ENCODE data around the gene DNAH7.
A peak's percentile ranks its signal among the peaks of the same experiment; 100 is the strongest.
"Not testable (repeated sequence)": the region's sequence is repeated elsewhere in the genome, so short reads cannot be mapped to it uniquely, and the experiment has no call there.

DNAH7 gene

DNA sequence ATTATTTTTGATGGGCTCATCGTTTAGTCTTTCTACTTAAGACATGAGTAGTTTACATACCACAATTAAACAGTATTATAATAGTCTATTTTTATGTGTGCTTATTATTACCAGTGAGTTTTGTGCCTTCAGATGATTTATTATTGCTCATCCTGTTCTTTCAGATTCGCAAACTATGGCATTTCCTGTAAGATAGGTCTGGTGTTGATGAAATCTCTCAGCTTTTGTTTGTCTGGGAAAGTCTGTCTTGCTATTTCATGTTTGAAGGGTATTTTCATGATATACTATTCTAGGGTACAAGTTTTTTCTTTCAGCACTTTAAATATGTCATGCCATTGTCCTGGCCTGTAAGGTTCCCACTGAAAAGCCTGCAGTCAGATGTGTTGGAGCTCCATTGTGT, 101.3 kb downstream of the DNAH7 start:
- no peak for DNase-seq (ENCODE audit: low spot score)

DNA sequence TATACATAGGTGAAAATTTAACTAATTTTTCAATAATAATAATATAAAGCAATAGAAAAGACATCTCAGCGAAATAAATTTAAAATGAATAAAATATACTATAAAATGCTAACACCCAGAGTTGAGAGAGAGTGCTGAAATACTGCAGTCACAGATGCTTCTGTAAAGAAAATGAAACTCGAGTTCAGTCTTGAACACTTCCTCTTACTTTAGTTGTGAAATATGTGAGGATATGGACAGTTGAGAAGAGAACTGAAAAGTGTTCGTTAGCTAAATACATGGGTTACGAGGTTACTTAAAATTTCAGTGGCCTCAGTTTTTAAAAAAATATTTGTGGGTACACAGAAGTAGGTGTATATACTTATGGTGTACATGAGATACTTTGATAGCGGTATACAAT, 106.8 kb downstream of the DNAH7 start:
- DNase-seq (ENCODE audit: low spot score): no peak

DNA sequence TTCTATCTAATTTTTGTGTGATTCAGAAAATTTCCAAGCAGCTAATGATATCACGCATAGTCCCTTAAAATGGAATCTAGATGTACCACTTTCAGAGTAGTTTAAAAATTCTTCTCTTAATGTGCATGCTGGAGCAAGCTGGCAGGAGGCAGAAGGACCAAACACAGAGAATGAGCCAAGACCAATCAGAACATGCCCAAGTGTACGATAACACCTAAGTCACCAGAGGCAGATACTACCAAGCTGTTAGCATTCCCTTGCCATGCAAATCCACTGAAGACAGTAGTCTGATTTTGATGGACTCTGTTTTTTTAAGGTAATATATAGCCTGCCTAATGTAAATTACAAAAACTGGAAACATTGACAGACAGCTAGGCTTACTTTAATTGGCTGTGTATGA, 109.3 kb downstream of the DNAH7 start:
- no peak for DNase-seq (ENCODE audit: low spot score)

DNA sequence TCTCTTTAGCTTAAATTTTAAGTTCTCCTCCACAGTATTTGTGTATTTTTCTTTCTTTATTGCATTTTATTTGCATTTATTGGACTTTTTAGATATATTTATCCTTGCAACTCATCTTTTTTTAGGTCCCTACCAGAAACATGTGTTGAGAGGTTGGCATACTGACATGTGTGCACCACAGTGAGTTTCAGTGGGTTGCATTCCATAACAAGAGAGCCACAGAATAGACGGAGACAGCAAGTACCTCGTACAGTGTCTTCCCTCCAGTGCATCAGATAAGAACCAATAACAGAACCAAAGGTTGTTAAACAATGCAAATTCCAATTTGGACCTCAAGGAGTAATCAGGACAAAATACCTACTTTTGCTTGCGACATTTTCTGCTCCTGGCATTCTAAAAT, 111.9 kb downstream of the DNAH7 start:
- DNase-seq (ENCODE audit: low spot score): no peak

DNA sequence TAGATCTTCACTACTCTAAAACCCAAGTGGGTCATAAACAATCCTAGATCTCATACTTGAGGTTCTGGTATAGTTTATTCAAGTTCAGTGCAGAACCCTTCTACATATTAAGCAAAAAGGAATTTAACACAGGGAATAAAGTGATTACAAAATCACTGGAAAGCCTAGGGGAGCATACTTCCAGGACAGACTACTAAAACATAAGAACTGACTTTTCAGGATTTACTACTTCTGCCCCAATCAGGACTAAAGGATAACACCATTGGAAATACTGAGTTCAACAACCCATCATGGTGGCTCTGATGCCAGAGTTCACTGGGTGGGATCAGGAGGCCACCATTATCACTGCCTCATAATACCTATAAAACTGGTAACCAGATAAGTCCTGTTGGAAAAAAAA, 123.6 kb downstream of the DNAH7 start:
- no peak for DNase-seq (ENCODE audit: low spot score)

DNA sequence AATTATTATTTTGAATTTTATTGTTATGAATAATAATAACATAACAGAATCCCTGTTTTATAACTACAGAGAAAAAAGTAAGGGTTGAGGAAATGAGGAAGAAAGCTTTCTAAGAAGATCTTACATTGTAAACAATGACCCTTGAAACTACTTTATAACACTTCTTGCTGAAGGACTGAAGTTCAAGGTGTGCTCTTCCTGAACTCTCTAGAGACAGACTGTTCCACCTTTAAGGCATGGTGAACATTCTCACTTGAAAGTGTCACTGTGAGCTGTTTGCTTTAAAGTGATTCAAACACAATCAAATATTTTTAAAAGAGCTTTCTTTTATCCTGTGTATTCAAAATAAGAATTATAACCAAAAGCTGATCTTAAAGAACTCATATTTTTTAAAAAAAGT, 131.5 kb downstream of the DNAH7 start:
- no peak for DNase-seq (ENCODE audit: low spot score)

DNA sequence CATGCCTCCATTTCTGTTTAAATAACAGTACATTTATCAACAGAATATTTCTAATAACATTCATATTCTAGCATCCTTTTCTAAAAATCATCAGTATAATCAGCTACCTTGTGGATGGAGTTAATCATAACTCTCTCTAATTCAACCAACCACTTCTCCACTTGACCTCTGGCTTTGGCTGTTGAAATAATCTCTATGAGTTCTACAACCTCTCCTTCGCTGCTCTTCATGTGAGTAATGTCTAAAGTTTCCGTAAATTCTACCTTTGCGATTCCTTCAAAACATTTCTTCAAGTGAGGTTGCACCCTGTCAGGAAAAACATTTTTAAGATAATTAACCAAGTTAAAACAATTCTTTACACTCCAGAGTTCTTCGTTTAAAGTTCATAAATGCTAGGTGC, 134.2 kb downstream of the DNAH7 start:
- DNase-seq (ENCODE audit: low spot score): no peak

DNA sequence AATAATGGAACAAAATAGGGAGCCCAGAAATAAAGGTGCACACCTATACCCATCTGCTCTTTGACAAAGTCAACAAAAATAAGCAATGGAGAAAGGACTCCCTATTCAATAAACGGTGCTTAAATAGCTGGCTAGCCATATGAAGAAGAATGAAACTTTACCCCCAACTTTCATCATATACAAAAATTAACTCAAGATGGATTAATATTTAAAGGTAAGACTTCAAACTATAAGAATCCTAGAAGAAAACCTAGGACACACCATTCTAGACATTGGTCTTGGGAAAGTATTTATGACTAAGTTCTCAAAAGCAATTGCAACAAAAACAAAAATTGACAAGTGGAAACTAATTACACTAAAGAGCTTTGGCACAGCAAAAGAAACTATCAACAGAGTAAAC, 139.1 kb downstream of the DNAH7 start:
- DNase-seq (ENCODE audit: low spot score): no peak

DNA sequence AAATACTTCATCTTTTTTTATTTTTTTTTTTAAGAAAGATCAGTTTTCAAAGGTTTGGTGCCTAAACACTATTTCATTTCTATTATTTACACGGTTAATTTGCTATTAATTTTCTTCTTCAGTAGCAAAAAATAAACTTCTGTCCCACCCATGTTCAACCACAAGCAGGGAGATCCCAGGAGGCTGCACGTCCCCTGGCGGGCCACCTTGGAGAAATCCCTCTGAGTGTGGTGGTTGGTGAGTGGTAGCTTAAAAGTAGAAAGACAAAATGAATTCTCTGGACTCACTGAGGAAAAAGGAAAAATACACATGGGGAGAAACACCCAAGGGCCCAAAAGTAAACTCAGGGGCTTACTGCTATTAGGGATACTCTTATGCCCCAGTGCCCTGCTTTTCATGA, 143.5 kb downstream of the DNAH7 start:
- no peak for DNase-seq (ENCODE audit: low spot score)

DNA sequence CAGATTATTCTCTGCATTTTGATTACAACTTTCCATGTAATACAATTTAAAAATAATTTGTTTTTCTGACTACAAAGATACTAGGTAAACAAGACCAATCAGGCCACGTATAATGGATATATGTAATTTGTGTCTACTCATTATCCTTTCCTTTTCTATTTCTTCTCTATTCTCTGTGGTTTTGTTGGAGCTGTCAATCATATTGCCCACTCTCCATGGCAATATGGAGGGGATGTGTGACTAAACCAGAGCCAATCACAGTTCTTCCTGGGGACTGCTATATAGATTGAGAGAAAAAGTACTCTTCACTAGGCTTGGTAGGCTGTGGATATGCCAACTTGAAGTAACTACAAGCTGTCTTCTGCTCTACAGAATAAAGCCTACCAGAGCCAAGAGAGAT, 144.7 kb downstream of the DNAH7 start:
- no peak for DNase-seq (ENCODE audit: low spot score)

DNA sequence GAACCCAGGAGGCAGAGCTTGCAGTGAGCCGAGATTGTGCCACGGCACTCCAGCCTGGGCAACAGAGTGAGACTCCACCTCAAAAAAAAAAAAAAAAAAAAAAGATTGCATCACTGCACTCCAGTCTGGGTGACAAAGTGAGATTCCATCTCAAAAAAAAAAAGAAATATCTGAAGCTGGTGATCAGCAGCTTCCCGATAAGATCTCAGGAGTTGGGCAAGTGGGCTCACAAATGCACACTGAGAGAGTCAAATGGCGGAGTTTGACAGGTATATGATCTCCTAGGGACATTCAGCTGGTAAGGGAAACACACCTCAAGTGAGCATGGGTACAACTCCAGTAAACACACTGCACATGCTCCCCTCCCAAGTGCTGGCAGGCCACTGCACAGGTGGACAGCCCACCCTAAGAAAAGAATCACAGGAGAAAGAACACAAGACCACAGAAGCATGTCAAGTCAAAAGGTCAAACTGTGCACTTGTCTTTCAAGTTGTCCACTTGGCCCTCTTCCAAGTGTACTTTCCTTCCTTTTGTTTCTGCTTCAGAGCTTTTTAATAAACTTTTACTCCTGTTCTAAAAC, 151.5 kb downstream of the DNAH7 start:
- DNase-seq (ENCODE audit: low spot score): not testable (repeated sequence)

DNA sequence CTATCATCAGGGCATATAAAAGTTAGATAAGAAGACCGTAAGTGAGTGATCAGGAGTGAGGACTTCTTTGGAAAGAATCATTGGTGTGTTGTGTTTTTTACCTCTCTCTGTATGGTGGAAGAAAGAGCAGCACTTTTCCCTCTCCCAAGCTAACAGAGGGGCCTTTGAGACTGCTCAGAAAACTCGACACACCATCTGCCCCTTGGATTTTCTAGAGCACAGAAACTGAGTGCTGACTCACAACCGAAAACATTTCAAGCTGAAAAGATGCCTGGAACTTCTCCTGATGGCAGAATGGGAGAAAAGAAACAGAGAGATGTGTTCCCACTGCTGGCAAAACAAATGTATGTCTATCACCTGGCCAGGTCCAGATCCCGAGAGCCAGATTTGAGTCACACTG, 156.6 kb downstream of the DNAH7 start:
- no peak for DNase-seq (ENCODE audit: low spot score)

DNA sequence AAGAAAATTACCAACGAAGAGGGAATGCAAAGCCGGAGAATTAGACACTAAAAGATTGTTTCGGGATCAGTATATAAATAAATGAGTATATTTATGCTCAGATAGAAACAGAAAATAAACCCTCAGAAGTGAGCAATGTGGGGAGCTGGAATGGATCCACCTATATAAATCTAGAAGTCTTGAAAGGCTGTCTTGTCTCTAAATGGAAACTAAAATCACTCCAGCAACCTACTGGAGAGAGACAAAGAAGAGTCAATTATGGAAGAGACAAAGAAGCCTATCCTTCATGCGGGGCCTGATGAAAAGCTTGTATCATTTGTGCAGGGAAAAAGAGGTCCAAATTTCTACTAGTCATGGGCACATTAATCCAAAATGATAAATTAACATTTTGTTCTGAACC, 158.1 kb downstream of the DNAH7 start:
- DNase-seq (ENCODE audit: low spot score): no peak

DNA sequence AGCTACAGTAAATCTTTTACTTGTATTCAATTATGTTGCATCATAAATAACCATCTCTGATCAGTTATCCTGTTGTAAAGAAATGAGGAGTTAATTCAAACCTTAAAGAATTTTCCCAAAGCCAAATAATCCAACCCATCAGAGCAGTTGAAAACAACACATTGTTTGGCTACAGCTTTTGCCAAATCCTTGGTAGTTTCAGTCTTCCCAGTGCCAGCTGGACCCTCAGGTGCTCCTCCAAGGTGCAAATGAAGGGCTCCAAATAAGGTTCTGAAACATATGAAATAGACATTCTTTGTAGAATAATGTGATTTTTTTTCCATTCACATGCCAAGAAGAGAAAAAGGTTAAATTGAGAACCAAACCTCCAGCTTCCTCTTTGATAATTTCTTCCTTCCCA, 158.7 kb downstream of the DNAH7 start:
- DNase-seq (ENCODE audit: low spot score): no peak

DNA sequence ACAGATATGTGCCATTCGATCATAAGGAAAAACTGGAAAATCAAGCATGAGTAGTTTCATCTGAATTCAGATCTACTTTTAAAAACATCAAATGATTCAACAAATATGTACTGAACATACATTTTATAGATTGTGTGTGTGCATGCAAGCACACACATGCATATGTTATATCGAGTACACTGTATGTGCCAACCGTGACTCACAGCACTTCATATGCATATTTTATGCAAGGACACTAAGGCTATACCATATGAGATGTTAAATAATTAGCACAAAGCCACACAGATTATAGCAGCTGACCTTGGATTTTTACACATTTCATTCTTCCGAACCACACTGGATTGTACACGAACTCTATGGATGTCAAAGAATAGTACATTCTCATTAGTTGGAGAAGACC, 161.2 kb downstream of the DNAH7 start:
- DNase-seq (ENCODE audit: low spot score): no peak

DNA sequence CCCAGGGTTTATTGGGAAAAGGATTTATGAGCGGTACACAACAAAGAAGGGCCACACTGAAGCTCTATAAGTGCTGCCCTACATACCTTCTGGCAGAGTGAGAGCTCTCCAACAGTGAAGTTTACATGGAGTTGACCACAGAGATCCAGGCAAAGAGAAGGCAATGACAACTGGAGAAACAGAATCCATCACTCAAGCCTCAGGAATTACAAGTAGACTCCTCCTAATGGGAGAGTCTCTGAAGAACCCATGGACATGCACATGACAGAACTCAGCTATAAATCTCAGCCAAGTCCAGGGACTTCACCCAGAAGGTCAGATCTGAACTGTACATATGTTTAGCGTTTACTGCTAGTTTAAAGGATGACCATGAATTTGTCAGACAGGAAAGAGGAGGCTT, 164.7 kb downstream of the DNAH7 start:
- DNase-seq (ENCODE audit: low spot score): no peak

DNA sequence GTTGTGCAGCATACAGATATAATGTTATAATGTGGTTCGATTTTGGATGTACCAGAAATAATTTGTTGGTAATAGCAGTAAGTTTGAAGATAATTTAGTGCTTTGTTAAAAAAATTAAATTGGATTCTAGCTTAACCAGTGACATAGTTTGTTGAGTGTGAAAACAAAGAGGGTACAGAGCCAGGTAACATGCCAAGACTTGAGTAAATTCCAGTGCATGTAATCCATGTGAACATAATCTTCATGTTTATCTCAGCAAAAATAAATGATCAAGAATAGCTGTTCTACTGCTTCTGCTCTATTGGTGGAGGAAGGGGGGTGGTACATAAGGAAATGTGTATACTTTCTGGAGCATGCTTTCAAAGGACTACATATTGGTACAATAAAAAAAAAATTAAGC, 165.8 kb downstream of the DNAH7 start:
- no peak for DNase-seq (ENCODE audit: low spot score)

DNA sequence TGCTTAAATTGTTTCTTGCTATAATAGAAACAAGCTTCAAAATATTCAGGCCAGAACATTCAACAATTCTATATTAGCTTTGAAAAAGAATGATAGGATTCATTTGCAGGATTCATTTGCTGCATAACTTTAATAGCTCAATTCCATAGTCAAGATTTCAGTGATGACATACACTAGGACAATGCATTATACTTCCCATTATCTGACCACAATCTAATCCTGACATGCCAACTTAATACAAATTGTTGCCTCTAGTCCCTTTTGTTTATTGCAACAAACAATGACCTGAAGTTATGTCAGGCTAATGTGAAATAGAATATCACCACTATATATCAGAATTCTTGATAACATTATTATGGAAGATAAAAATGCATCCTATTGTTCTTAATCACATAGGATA, 169.4 kb downstream of the DNAH7 start:
- no peak for DNase-seq (ENCODE audit: low spot score)

DNA sequence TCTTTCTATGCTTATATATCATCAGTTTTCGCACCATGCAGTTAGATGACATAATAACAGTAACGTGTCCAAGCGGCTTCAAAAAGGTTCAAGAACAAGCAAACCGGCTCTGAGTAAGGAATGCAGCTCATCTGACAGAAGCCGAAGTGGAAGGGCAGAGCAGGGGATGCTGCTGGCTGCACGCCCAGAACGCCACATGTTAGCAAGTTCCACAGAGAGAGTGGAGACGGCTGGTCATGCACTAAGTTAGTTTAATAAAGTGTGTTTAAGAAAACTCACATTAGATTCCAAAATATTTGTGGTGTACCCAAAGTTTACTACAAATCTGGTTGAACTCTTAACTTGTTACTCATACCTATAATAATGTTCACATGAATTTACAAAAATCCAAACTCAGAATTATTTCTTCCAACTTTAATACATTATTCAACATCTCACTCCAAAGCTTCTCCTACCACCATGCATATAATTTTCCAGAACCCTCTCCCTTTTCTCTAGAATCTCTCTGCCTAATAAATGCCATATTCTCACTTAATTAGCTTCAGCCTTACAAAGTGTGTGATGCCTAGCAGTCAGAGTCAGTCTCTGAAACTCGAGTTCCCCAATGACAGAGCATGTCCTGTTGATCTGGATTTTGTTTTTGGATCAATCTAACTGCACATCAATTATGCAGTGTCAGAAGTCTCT, 170.0 kb downstream of the DNAH7 start:
- DNase-seq (ENCODE audit: low spot score): peak; percentile 64

DNA sequence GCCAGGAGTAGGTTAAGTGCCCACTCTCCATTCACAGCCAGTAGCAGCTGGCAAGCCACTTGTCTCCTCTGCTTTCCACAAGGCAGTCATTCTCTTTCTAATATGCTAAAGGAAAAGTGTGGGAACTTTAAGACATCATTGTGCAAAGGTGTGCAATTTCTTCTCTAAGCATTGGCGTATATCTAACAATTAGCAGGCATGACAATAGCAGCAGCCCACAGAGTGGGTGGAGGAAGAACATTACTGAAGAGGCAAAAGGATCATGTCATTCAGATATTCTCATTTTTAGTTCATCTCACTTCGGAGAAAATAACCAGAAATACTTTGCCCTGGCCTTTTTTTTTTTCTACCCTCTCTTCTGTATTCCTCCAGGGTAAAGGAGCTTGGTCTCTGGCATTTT, 177.6 kb downstream of the DNAH7 start:
- DNase-seq (ENCODE audit: low spot score): no peak

DNA sequence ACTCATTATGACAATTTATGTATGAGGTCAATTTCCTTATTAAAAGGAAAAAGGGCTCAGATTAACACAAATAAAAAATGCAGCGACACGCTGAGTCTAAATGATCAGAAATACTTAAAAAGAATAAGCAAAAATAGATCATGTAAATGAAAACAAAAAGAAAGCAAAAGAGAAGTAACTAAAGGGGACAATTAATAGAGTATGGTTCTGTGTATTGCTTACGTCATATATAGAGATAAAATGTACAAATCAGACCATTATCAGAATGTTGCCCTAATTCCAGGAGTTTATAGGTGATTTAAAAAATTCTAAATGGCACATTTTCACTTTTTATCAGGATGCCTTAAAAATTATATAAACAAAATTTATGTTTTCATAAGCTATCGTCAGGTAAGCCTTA, 189.5 kb downstream of the DNAH7 start:
- no peak for DNase-seq (ENCODE audit: low spot score)

DNA sequence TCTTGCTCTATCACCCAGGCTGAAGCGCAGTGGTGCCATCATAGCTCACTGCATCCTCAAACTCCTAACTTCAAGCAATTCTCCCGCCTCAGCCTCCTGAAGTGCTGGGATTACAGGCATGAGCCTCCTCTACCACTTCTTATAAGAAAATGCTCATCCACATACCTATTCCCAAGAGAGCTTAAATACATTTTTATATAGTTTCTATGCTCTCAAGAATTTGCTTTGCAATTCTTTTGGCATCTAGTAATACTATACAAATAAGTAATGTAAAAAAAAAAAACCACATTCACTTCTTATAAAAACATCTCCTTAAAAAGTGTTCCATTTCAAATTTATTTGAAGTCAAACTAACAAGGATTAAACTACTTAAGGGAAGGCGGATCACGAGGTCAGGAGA, 197.3 kb downstream of the DNAH7 start:
- DNase-seq (ENCODE audit: low spot score): no peak

DNA sequence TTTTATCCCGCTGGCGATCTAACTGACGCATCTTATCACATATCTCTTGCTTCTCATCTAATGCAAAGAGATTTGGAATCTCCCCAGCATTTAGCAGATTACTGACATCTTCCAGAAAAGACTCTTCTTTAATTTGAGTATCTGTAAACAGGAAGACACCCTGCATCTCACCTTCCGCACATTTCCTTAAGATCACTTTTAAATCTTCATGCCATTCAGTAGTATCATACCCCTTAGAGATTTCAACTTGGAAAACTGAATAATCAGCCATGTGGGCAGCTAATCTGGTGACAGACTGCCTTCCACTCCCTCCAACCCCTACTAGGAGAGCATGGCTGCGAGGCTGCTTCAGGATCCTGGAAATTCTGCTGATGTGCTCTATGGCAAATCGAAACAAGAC, 204.3 kb downstream of the DNAH7 start:
- no peak for DNase-seq (ENCODE audit: low spot score)

DNA sequence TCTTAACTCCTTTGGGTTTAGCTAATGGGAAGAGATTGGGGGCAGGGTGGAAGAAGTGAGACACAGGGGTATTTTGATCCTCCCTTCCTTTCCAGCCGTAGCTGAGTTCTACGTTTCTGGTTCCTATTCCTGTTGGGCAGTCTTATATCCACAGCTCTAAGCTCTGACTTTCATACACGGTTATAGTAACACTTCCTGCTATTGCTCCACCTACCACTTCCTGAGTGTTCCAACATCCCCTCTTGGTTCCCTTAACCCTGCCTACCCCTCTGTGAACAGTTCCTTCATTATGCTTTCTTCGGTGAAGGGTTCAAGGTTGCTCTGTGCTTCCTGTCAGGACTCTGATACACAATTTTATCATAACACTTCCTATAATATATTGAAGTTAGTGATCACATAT, 205.1 kb downstream of the DNAH7 start:
- no peak for DNase-seq (ENCODE audit: low spot score)
